ENCODE measurements around the gene HGF.

GRCh38 chr7:81659697-81660395, 110.0 kb downstream of the HGF start:
- TF ChIP-seq, protein P1, sequence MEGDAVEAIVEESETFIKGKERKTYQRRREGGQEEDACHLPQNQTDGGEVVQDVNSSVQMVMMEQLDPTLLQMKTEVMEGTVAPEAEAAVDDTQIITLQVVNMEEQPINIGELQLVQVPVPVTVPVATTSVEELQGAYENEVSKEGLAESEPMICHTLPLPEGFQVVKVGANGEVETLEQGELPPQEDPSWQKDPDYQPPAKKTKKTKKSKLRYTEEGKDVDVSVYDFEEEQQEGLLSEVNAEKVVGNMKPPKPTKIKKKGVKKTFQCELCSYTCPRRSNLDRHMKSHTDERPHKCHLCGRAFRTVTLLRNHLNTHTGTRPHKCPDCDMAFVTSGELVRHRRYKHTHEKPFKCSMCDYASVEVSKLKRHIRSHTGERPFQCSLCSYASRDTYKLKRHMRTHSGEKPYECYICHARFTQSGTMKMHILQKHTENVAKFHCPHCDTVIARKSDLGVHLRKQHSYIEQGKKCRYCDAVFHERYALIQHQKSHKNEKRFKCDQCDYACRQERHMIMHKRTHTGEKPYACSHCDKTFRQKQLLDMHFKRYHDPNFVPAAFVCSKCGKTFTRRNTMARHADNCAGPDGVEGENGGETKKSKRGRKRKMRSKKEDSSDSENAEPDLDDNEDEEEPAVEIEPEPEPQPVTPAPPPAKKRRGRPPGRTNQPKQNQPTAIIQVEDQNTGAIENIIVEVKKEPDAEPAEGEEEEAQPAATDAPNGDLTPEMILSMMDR (IDR thresholded peaks at IDR 0.05; ENCODE audit: low read length): no peak
- no peak for TF ChIP-seq EZH2 (IDR thresholded peaks at IDR 0.05; ENCODE audit: borderline replicate concordance, low read length)

Data from OCI-LY1 (cell line).